Measurements from ENCODE around the gene PVALEF.

- TF ChIP-seq CTCF (IDR thresholded peaks at IDR 0.05) (no peak), POLR2AphosphoS5 (IDR thresholded peaks at IDR 0.05; ENCODE audit: low read depth, low read length) (no peak), REST (IDR thresholded peaks at IDR 0.05; ENCODE audit: insufficient read depth in 1 of 2, low read depth in 2 of 2, low read length in 1 of 2) (no peak)
Observed at GRCh38 chr17:81139428-81139827, 25.9 kb upstream of the PVALEF start.

All from Panc1 (cell line).